ENCODE measurements around the gene FSTL4. TPM values are rescaled to one million over a fixed set of nuclear protein-coding genes. Genes with fewer than 3 reads are reported as not detected.

FSTL4 gene
- polyA plus RNA-seq, 2 donors, result 0.67 to 2.1 TPM

DNA sequence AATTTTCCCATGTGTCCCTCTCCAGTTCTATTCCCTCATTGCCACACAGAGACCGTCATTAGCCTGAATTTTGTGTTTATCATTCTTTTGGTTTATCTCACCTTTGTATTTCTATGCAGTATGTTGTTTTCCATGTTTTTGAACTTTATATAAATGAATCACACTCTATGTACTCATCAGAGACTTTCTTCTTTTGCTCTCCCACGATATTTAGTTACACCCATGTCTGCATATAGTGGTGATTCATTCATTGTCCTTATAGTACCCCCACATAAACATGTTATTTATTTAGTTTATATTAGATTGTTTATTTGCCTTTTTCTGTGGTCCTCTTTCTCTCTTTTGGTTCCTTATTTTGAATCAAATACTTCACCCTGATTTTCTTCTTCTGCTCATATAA, 199.7 kb downstream of the FSTL4 start:
- no peaks in the 10 kb centered on the region for H3K4me1 ChIP-seq (ENCODE audit: control insufficient read depth in 2 of 2, insufficient read depth in 2 of 2, low read length in 1 of 2)
- 65 to 77% methylated on average over 2 of the region's 2 CpGs for WGBS, 2 donors
- no peak overlapping the region for H3K27ac ChIP-seq (ENCODE audit: low read depth in 2 of 2, low read length in 1 of 2)
- H3K36me3 ChIP-seq (ENCODE audit: control insufficient read depth in 2 of 2, insufficient read depth in 2 of 2, low read length in 1 of 2), result no peaks in the 10 kb centered on the region
- no peaks in the 10 kb centered on the region for H3K27me3 ChIP-seq (ENCODE audit: control insufficient read depth in 1 of 2, insufficient read depth in 2 of 2, low read length in 2 of 2)
- no peaks in the 10 kb centered on the region for H3K9me3 ChIP-seq (ENCODE audit: control insufficient read depth in 2 of 2, insufficient read depth in 1 of 2, low read depth in 1 of 2, low read length in 1 of 2)
- no peak overlapping the region for H3K4me3 ChIP-seq (ENCODE audit: low read depth in 1 of 2, low read length in 2 of 2)

DNA sequence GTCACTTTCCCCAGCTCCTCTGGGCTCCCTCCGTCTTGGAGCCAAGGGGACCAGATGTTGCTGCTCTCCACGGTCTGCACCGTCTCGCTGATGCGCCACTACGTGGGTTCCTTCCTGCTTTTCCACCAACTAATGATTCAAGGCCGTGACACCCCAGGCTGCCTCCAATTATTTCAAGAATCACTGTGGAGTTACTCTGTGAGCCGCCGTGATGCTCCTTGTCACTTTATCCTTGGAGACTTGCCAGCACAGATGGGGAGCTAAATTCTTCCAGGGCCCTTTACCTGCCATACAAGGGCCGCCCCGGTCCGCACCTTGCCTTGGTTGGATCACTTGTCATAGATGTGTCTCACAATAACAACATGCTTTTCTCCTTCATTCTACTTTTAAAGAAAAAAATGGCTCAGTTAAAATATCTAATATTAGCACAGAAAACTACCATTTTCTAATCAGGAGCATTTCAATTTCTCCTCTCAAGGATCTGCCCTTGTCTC, 202.0 kb downstream of the FSTL4 start:
- Histone ChIP-seq H3K9me3 (ENCODE audit: control insufficient read depth in 2 of 2, insufficient read depth in 1 of 2, low read depth in 1 of 2, low read length in 1 of 2) (no peaks in the 10 kb centered on the region), H3K4me1 (ENCODE audit: control insufficient read depth in 2 of 2, insufficient read depth in 2 of 2, low read length in 1 of 2) (peaks cover 0 to 3% of the 10 kb centered on the region in 2 donors), H3K4me3 (ENCODE audit: low read depth in 1 of 2, low read length in 2 of 2) (no peak overlapping the region), H3K36me3 (ENCODE audit: control insufficient read depth in 2 of 2, insufficient read depth in 2 of 2, low read length in 1 of 2) (no peaks in the 10 kb centered on the region), H3K27me3 (ENCODE audit: control insufficient read depth in 1 of 2, insufficient read depth in 2 of 2, low read length in 2 of 2) (no peaks in the 10 kb centered on the region), H3K27ac (ENCODE audit: low read depth in 2 of 2, low read length in 1 of 2) (no peak overlapping the region)
- WGBS, 2 donors, result 88 to 89% methylated on average over 12 of the region's 12 CpGs

DNA sequence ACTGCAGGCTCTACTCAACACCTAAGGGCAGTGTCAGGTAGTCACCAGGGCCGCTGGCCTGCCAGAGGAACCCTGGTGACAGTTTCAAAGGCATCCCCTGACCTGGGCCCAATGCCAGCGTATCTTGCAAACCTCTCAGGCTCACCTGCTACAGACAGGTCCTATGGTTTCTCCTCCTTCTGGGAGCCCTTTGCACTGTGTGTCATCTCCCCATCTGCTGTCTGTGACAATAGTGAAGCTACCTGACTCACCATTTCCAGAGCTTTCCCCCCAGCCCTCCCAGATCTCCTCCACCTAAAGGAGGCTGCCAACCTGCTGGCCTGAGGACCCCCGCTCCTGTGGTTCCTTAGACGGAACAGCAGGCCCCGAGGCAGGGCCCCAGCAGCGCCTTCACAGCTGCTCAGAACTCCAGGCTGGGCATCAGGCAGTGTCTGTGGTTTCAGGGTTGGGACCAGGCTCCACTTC, 203.1 kb downstream of the FSTL4 start:
- peaks cover 0 to 3% of the 10 kb centered on the region in 2 donors for H3K4me1 ChIP-seq (ENCODE audit: control insufficient read depth in 2 of 2, insufficient read depth in 2 of 2, low read length in 1 of 2)
- no peaks in the 10 kb centered on the region for H3K36me3 ChIP-seq (ENCODE audit: control insufficient read depth in 2 of 2, insufficient read depth in 2 of 2, low read length in 1 of 2)
- no peak overlapping the region for H3K27ac ChIP-seq (ENCODE audit: low read depth in 2 of 2, low read length in 1 of 2)
- WGBS, 2 donors, result 89 to 93% methylated on average over 6 of the region's 6 CpGs
- no peaks in the 10 kb centered on the region for H3K9me3 ChIP-seq (ENCODE audit: control insufficient read depth in 2 of 2, insufficient read depth in 1 of 2, low read depth in 1 of 2, low read length in 1 of 2)
- H3K27me3 ChIP-seq (ENCODE audit: control insufficient read depth in 1 of 2, insufficient read depth in 2 of 2, low read length in 2 of 2), result no peaks in the 10 kb centered on the region
- H3K4me3 ChIP-seq (ENCODE audit: low read depth in 1 of 2, low read length in 2 of 2), result no peak overlapping the region

DNA sequence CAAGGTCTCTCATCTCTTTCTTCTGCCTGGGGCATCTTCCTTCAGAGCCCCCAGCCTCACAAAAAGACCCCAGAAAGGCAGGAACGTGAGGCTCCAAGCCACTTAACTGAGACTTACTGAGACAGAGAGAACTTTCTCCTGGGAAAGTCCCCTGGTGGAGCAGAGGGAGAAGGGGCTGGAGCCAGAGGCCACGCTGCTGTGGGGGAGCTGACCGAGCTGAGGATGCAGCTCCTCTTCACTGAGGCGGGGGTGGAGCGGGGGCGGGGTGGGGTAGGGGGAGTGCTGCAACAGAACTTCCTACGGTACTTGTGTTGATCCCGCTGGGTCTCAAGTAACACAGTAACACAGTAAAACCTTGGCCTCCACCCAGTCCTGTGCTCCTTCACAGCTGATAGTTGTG, 204.0 kb downstream of the FSTL4 start:
- Histone ChIP-seq H3K4me3 (ENCODE audit: low read depth in 1 of 2, low read length in 2 of 2) (no peak overlapping the region), H3K27ac (ENCODE audit: low read depth in 2 of 2, low read length in 1 of 2) (no peak overlapping the region), H3K27me3 (ENCODE audit: control insufficient read depth in 1 of 2, insufficient read depth in 2 of 2, low read length in 2 of 2) (no peaks in the 10 kb centered on the region), H3K36me3 (ENCODE audit: control insufficient read depth in 2 of 2, insufficient read depth in 2 of 2, low read length in 1 of 2) (no peaks in the 10 kb centered on the region), H3K9me3 (ENCODE audit: control insufficient read depth in 2 of 2, insufficient read depth in 1 of 2, low read depth in 1 of 2, low read length in 1 of 2) (no peaks in the 10 kb centered on the region), H3K4me1 (ENCODE audit: control insufficient read depth in 2 of 2, insufficient read depth in 2 of 2, low read length in 1 of 2) (peaks cover 0 to 3% of the 10 kb centered on the region in 2 donors)
- WGBS, 2 donors, result 56% methylated on average over 8 of the region's 8 CpGs

DNA sequence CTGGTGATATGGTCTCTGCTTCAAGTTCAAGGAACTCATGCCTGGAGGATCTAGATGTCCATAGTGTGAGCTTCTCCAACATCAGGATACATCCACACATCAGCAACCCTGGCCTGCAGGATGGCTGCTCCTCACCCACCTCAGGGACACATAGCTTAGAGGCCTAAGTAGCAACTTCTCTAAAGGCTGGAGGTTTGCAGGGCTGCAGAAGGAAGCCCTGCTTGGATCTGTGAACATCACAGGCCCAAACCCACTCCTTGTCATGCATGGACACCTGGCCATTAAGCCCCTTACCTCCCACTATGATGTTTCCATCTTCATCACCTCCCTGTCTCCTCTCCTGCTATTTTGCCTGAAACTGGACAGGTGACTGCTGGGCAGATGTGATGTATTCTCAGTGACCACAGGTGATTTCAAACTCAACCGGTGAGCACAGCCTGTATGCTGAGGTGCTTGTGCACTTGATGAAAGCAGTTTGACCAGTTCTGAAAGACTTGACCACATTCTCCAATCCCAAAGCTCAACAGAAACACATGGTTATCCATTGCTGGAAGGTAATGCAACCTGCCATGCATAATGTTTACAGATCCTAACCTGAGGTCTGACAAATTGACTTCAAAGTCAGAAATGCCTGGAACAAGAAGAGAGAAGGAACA, 205.2 kb downstream of the FSTL4 start:
- no peaks in the 10 kb centered on the region for H3K36me3 ChIP-seq (ENCODE audit: control insufficient read depth in 2 of 2, insufficient read depth in 2 of 2, low read length in 1 of 2)
- no peak overlapping the region for H3K4me3 ChIP-seq (ENCODE audit: low read depth in 1 of 2, low read length in 2 of 2)
- 45 to 61% methylated on average over 1 of the region's 1 CpG for WGBS, 2 donors
- H3K4me1 ChIP-seq (ENCODE audit: control insufficient read depth in 2 of 2, insufficient read depth in 2 of 2, low read length in 1 of 2), result peaks cover 0 to 3% of the 10 kb centered on the region in 2 donors
- H3K9me3 ChIP-seq (ENCODE audit: control insufficient read depth in 2 of 2, insufficient read depth in 1 of 2, low read depth in 1 of 2, low read length in 1 of 2), result no peaks in the 10 kb centered on the region
- H3K27ac ChIP-seq (ENCODE audit: low read depth in 2 of 2, low read length in 1 of 2), result no peak overlapping the region
- no peaks in the 10 kb centered on the region for H3K27me3 ChIP-seq (ENCODE audit: control insufficient read depth in 1 of 2, insufficient read depth in 2 of 2, low read length in 2 of 2)

DNA sequence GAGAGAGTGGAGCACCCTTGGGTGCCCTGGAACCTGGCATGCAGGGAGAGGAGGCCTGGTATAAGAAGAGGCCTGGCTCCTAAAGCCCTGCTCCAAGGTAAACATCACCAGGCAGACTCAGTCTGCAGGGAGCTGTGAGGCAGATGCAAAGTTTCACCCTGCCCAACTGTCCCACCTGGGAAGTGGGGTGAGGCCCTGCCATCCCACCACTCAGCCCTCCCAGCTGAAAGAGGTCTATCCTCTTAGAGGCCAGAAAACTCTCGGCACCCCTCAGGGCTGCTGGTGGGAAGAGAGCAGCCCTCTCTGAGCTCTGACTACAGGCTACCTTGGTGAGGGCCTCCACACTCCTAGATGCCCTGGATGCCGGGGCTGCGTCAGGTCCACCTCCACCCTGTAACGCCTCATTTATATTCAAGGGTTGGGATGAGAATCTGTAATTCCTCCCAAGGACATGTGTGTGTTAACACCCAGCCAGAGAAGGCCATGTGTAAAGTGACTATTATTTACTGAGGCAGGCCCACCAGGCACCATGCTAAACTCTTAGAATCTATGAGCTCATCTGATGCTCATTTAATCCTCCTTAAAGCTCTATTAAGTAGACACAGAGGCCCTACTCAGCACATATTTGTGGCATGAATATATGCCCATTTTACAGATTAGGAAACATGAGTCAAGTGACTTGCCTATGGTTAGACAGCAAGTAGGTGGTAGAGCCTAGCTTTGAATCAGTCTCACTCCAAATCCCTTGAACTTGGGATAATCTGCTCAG, 205.9 kb downstream of the FSTL4 start:
- Histone ChIP-seq H3K4me1 (ENCODE audit: control insufficient read depth in 2 of 2, insufficient read depth in 2 of 2, low read length in 1 of 2) (peaks cover 0 to 3% of the 10 kb centered on the region in 2 donors), H3K9me3 (ENCODE audit: control insufficient read depth in 2 of 2, insufficient read depth in 1 of 2, low read depth in 1 of 2, low read length in 1 of 2) (no peaks in the 10 kb centered on the region), H3K4me3 (ENCODE audit: low read depth in 1 of 2, low read length in 2 of 2) (no peak overlapping the region), H3K27ac (ENCODE audit: low read depth in 2 of 2, low read length in 1 of 2) (no peak overlapping the region), H3K27me3 (ENCODE audit: control insufficient read depth in 1 of 2, insufficient read depth in 2 of 2, low read length in 2 of 2) (no peaks in the 10 kb centered on the region), H3K36me3 (ENCODE audit: control insufficient read depth in 2 of 2, insufficient read depth in 2 of 2, low read length in 1 of 2) (no peaks in the 10 kb centered on the region)
- 90 to 92% methylated on average over 4 of the region's 4 CpGs for WGBS, 2 donors

DNA sequence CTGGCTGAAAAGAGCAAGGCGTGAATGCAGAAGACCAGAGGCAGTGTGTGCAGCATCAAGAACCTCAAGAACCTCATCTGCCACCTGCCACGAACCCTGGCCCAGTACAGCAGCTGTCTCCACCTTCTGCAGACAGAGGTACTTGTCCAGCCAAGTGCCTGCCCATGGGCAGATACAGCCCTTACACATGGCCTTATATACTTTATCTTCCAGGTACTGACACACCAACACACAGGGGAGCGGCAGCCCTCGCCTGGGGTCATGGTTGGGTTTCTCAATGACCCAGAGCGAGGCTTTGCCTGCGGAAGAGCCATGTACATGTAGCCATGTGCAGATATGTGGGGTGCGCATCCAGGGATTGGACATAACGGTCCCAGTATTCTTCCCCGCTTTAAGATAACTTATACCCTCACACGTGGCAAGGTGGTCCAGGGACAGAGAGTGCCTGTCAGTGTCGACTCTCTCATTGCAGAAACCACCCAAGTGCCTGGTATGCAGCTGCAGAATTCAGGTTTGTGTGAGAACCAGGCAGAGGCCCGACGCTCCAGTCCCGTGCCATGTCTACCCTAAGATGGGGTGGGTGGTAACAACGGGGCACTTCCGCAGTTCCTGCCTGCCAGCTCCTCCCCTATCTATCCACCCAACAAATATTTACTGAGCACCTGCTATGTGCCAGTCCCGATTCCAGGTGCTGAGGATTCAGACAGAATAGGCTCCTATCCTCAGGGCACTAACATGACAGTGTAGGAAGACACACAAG, 206.9 kb downstream of the FSTL4 start:
- Histone ChIP-seq H3K27ac (ENCODE audit: low read depth in 2 of 2, low read length in 1 of 2) (no peak overlapping the region), H3K36me3 (ENCODE audit: control insufficient read depth in 2 of 2, insufficient read depth in 2 of 2, low read length in 1 of 2) (no peaks in the 10 kb centered on the region), H3K27me3 (ENCODE audit: control insufficient read depth in 1 of 2, insufficient read depth in 2 of 2, low read length in 2 of 2) (no peaks in the 10 kb centered on the region), H3K9me3 (ENCODE audit: control insufficient read depth in 2 of 2, insufficient read depth in 1 of 2, low read depth in 1 of 2, low read length in 1 of 2) (no peaks in the 10 kb centered on the region), H3K4me1 (ENCODE audit: control insufficient read depth in 2 of 2, insufficient read depth in 2 of 2, low read length in 1 of 2) (peaks cover 0 to 3% of the 10 kb centered on the region in 2 donors), H3K4me3 (ENCODE audit: low read depth in 1 of 2, low read length in 2 of 2) (no peak overlapping the region)
- WGBS, 2 donors, result 87 to 92% methylated on average over 17 of the region's 17 CpGs

DNA sequence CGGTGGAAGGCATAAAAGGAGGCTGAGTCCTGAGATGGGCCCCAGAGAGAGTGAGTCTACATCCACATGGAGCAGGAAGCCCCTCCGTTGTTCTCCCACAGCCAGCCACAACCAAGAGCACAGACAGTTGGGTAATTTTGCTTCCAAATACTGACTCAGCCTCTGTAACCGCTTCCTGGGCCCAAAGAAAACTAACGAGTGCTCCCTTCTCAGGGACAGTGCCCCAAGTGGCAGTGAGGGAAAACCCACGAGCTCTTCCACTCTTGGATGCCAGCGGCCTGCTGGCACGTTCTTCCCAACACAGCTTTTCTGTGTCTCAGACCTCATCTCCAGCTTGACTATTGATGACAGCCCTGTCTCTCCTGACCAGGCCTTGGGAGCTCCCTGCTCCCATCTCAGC, 207.6 kb downstream of the FSTL4 start:
- H3K4me3 ChIP-seq (ENCODE audit: low read depth in 1 of 2, low read length in 2 of 2), result no peak overlapping the region
- WGBS, 2 donors, result 79 to 87% methylated on average over 7 of the region's 7 CpGs
- H3K27me3 ChIP-seq (ENCODE audit: control insufficient read depth in 1 of 2, insufficient read depth in 2 of 2, low read length in 2 of 2), result no peaks in the 10 kb centered on the region
- H3K9me3 ChIP-seq (ENCODE audit: control insufficient read depth in 2 of 2, insufficient read depth in 1 of 2, low read depth in 1 of 2, low read length in 1 of 2), result no peaks in the 10 kb centered on the region
- peaks cover 0 to 3% of the 10 kb centered on the region in 2 donors for H3K4me1 ChIP-seq (ENCODE audit: control insufficient read depth in 2 of 2, insufficient read depth in 2 of 2, low read length in 1 of 2)
- H3K27ac ChIP-seq (ENCODE audit: low read depth in 2 of 2, low read length in 1 of 2), result no peak overlapping the region
- H3K36me3 ChIP-seq (ENCODE audit: control insufficient read depth in 2 of 2, insufficient read depth in 2 of 2, low read length in 1 of 2), result no peaks in the 10 kb centered on the region

DNA sequence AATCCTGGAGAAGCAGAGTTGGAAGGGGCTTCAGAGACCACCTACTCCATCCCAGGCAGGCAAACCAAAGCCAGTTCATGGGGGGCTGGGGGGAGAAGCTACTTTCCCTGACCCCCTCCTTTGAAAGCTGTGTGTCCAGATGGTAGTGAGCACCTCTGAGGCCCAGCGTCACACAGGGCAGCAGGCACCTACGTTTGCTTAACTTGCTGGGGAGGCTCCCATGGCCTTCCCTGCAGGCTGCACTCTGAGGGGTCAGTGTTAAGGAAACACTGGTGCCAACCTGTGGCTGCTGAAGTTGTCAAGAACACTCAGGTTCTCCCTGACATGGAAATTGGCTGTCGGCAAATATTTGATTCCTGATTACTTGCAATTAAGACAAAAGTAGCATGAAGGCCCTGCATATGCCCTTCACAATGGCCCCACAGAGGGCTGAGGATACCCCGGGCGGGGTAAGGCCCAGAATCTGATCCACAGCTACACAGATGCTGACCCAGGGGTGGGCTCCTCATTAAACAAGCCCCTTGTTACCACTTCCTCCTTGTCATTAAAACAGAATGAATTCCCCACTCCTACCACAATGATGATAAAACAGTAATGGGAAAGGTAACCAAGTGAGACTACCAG, 208.5 kb downstream of the FSTL4 start:
- 89 to 93% methylated on average over 5 of the region's 5 CpGs for WGBS, 2 donors
- H3K4me3 ChIP-seq (ENCODE audit: low read depth in 1 of 2, low read length in 2 of 2), result no peak overlapping the region
- H3K36me3 ChIP-seq (ENCODE audit: control insufficient read depth in 2 of 2, insufficient read depth in 2 of 2, low read length in 1 of 2), result no peaks in the 10 kb centered on the region
- H3K27ac ChIP-seq (ENCODE audit: low read depth in 2 of 2, low read length in 1 of 2), result no peak overlapping the region
- H3K9me3 ChIP-seq (ENCODE audit: control insufficient read depth in 2 of 2, insufficient read depth in 1 of 2, low read depth in 1 of 2, low read length in 1 of 2), result no peaks in the 10 kb centered on the region
- H3K4me1 ChIP-seq (ENCODE audit: control insufficient read depth in 2 of 2, insufficient read depth in 2 of 2, low read length in 1 of 2), result peaks cover 0 to 3% of the 10 kb centered on the region in 2 donors
- H3K27me3 ChIP-seq (ENCODE audit: control insufficient read depth in 1 of 2, insufficient read depth in 2 of 2, low read length in 2 of 2), result no peaks in the 10 kb centered on the region
